ENCODE measurements around the gene AOAH.

Gene AOAH

GRCh38 chr7:36606153-36606975, 117.9 kb downstream of the AOAH start:
- DNase-seq (ENCODE audit: low read depth) = no peak
- H3K4me3 ChIP-seq (ENCODE audit: low read depth, low read length) = no peak overlapping the region
- TF ChIP-seq CTCF (IDR thresholded peaks at IDR 0.05; ENCODE audit: control insufficient read depth, extremely low read depth, insufficient read depth) = no peak

GRCh38 chr7:36605261-36606051, 118.8 kb downstream of the AOAH start:
- no peak for DNase-seq (ENCODE audit: low read depth)
- TF ChIP-seq CTCF (IDR thresholded peaks at IDR 0.05; ENCODE audit: control insufficient read depth, extremely low read depth, insufficient read depth) = no peak
- H3K4me3 ChIP-seq (ENCODE audit: low read depth, low read length) = no peak overlapping the region

GRCh38 chr7:36604806-36605205, 119.5 kb downstream of the AOAH start:
- no peak for DNase-seq (ENCODE audit: low read depth)
- H3K4me3 ChIP-seq (ENCODE audit: low read depth, low read length) = no peak overlapping the region
- TF ChIP-seq CTCF (IDR thresholded peaks at IDR 0.05; ENCODE audit: control insufficient read depth, extremely low read depth, insufficient read depth) = no peak

GRCh38 chr7:36602934-36603887, 121.1 kb downstream of the AOAH start:
- no peak overlapping the region for H3K4me3 ChIP-seq (ENCODE audit: low read depth, low read length)
- DNase-seq (ENCODE audit: low read depth) = no peak
- TF ChIP-seq CTCF (IDR thresholded peaks at IDR 0.05; ENCODE audit: control insufficient read depth, extremely low read depth, insufficient read depth) = no peak

- DNase-seq (ENCODE audit: low read depth) = no peak
- no peak for TF ChIP-seq CTCF (IDR thresholded peaks at IDR 0.05; ENCODE audit: control insufficient read depth, extremely low read depth, insufficient read depth)
- no peak overlapping the region for H3K4me3 ChIP-seq (ENCODE audit: low read depth, low read length)
These were observed 121.8 kb downstream of the AOAH start for GRCh38 chr7:36602511-36602910.

GRCh38 chr7:36601601-36602000, 122.7 kb downstream of the AOAH start:
- no peak overlapping the region for H3K4me3 ChIP-seq (ENCODE audit: low read depth, low read length)
- no peak for TF ChIP-seq CTCF (IDR thresholded peaks at IDR 0.05; ENCODE audit: control insufficient read depth, extremely low read depth, insufficient read depth)
- no peak for DNase-seq (ENCODE audit: low read depth)
